Heart left ventricle (tissue), 16 donors: ENCODE data around the gene E4F1. TPM values are rescaled to one million over a fixed set of nuclear protein-coding genes. Genes with fewer than 3 reads are reported as not detected.
"Not testable (repeated sequence)": the region's sequence is repeated elsewhere in the genome, so short reads cannot be mapped to it uniquely, and the experiment has no call there.

Experiments used
- ATAC-seq, 4 donors: fragments of 200-7000 bp; cut with Tn5 transposase; one replicate each; pipeline ENCODE4 v1.9.1; 2020 to 2022; ENCODE audit warnings: moderate library complexity in 4 of 4, mild to moderate bottlenecking in 3 of 4, moderate number of reproducible peaks in 1 of 4
- DNase-seq, 5 donors: peaks; one replicate each; pipeline ENCODE4 v3.0.0-alpha.2; 2020
- H3K27ac ChIP-seq, 12 donors: fragments of 200-600 bp; sonication (generic) in 4 of 12; one replicate each; pipeline versions ENCODE4 v1.5.0 to v1.8.0; 2016 to 2022; ENCODE audit warnings: mild to moderate bottlenecking in 2 of 12
- H3K27me3 ChIP-seq, 9 donors: fragments of 200-600 bp; sonication (generic) in 2 of 9; one replicate each; pipeline versions ENCODE4 v1.5.1 to v1.8.0; 2016 to 2022; ENCODE audit warnings: mild to moderate bottlenecking in 3 of 9
- H3K36me3 ChIP-seq, 9 donors: fragments of 200-600 bp; sonication (generic) in 2 of 9; one replicate each; pipeline versions ENCODE4 v1.5.0 to v1.8.0; 2018 to 2022; ENCODE audit warnings: mild to moderate bottlenecking in 2 of 9
- H3K4me1 ChIP-seq, 12 donors: fragments of 200-600 bp; sonication (generic) in 4 of 12; one replicate each; pipeline versions ENCODE4 v1.5.0 to v1.8.0; 2016 to 2022; ENCODE audit warnings: mild to moderate bottlenecking in 3 of 12
- H3K4me3 ChIP-seq, 12 donors: fragments of 200-600 bp; sonication (generic) in 4 of 12; one replicate each; pipeline versions ENCODE4 v1.5.0 to v1.8.0; 2017 to 2022; ENCODE audit warnings: mild to moderate bottlenecking in 9 of 12, moderate library complexity in 4 of 12
- H3K9me3 ChIP-seq, 12 donors: fragments of 200-600 bp; sonication (generic) in 4 of 12; one replicate each; pipeline versions ENCODE4 v1.5.0 to v1.8.0; 2016 to 2022; ENCODE audit warnings: mild to moderate bottlenecking in 1 of 12
- CTCF ChIP-seq, 12 donors: fragments of 200-600 bp; sonication (generic) in 4 of 12; IDR thresholded peaks; one replicate each; pipeline versions ENCODE4 v1.5.0 to v1.8.0; 2018 to 2022; ENCODE audit warnings: antibody characterized with exemption in 12 of 12, mild to moderate bottlenecking in 5 of 12
- POLR2A ChIP-seq, 2 donors: fragments of 450-650 bp; IDR thresholded peaks; one replicate each; pipeline ENCODE4 v1.6.1; 2017; ENCODE audit warnings: antibody characterized with exemption in 2 of 2, mild to moderate bottlenecking in 2 of 2, moderate library complexity in 2 of 2
- WGBS, 4 donors: extraction: QIAGEN DNeasy Blood & Tissue Kit in 2 of 4; methylation state at CpG; one replicate each; pipeline versions ENCODE4 v1.1.5 to v1.1.7; 2013 to 2018; 5-methylcytosine and 5-hydroxymethylcytosine counted together
- intact Hi-C, 10 donors: fragments of 100-400 bp; cut with DNase I; formaldehyde crosslinking; loops; one replicate each; pipeline versions ENCODE4 v1.11.1 to v1.14.2; 2022
- polyA plus RNA-seq, 2 donors: library from polyadenylated mRNA; stranded (reverse); fragments of 200-250 nt; gene quantifications; one replicate each; pipeline ENCODE4 v1.2.3, GENCODE V29; 2013
- total RNA-seq, 9 donors: library from RNA; depleted of rRNA in 2 of 9; stranded (reverse); fragments of >200 nt in 2 of 9; fragmentation: NEBNext Ultra II Directional in 3 of 9; extraction: Animal tissue kit (Norgen Biotek cat#: 25700) in 3 of 9; gene quantifications; one replicate each; pipeline versions ENCODE4 v1.1.0 to v1.2.4, GENCODE V29; 2016 to 2023
- donor health status: ischemic (EF 13 %, LVEDD 7.1; RV severe dilation, severe dysfunction).
- donor health status: healthy with polysubstance abuse.
- donor health status: DM: no; HTN: yes; CAD: no.
- donor health status: DM: no; HTN: no; CAD: no.
- donor health status: ischemic (EF 25% LVEDD 6.9; RV normal size, moderate dysfunction).
- donor health status: ischemic (EF 25% LVEDD 5.7; RV mildly dilated, moderate dysfunction).
- donor health status: healthy.
- donor health status: DM: yes; HTN: yes; CAD: no.
- donor health status: ischemic (EF 35%, LVEDD 5.7; RV mildly dilated, moderate dysfunction).
- donor health status: nonischemic (EF 11% LVEDD 7.7; RV severe dilation, severe dysfunction).
- donor health status: DM: yes; HTN: yes; CAD: no.
- donor health status: PGD.
- donor health status: ischemic (EF 29% LVEDD 5.4; RV normal size, mild dysfunction).
- donor health status: nonischemic (EF 23%, LVEDD 6.1; RV moderate dilation, normal function).

E4F1 gene
- total and polyA plus RNA-seq, 11 donors: 8.4 to 27.3 (median 12.7) TPM

GRCh38 chr16:2260250-2260649 lies 36.9 kb downstream of the E4F1 start:
- DNase-seq (no peak), ATAC-seq (no peak)
- TF ChIP-seq CTCF (IDR thresholded peaks at IDR 0.05) (no peak), POLR2A (IDR thresholded peaks at IDR 0.05) (no peak)
- H3K36me3 ChIP-seq: peaks cover 8 to 100% (median 88%) of the 10 kb centered on the region in 9 donors
- intact Hi-C loops: loop anchor here in 1 of 10 donors (10.0 kb wide), 1 partner anchor 255 kb away; the partner anchor contains the start of gene ATP6V0C
- peaks cover 0 to 10% (median 0%) of the 10 kb centered on the region in 12 donors for H3K4me1 ChIP-seq
- no peak overlapping the region for H3K4me3 ChIP-seq
- no peak overlapping the region for H3K27ac ChIP-seq
- no peaks in the 10 kb centered on the region for H3K27me3 ChIP-seq
- no peaks in the 10 kb centered on the region for H3K9me3 ChIP-seq
- 94 to 97% (median 97%) methylated on average over 8 of the region's 8 CpGs for WGBS, 4 donors

GRCh38 chr16:2263026-2263425 lies 39.6 kb downstream of the E4F1 start:
- not testable (repeated sequence) for ATAC-seq, H3K9me3 ChIP-seq, H3K4me3 ChIP-seq, H3K27me3 ChIP-seq, H3K27ac ChIP-seq, DNase-seq
- Histone ChIP-seq H3K36me3 (peaks cover 0 to 79% (median 63%) of the 10 kb centered on the region in 9 donors), H3K4me1 (peaks cover 0 to 28% (median 11%) of the 10 kb centered on the region in 12 donors)
- intact Hi-C loops: loop anchor here in 1 of 10 donors (10.0 kb wide), 1 partner anchor 252 kb away; the partner anchor contains the start of gene ATP6V0C
- WGBS, 4 donors: 80 to 89% (median 84%) methylated on average over 11 to 14 of the region's 14 CpGs

- peak overlapping the region in 6 of 12 donors; percentile 95 to 99 (median 96) for H3K27ac ChIP-seq
Observed at GRCh38 chr16:2266887-2267286, 43.5 kb downstream of the E4F1 start.

GRCh38 chr16:2267505-2267912 lies 44.1 kb downstream of the E4F1 start:
- peak overlapping the region; percentile 88 to 100 (median 96) for H3K27ac ChIP-seq
- intact Hi-C loops: loop anchor here in 1 of 10 donors (10.0 kb wide), 1 partner anchor 247 kb away; the partner anchor contains the start of gene ATP6V0C
- WGBS, 4 donors: 0 to 1% (median 0%) methylated on average over 18 to 54 of the region's 54 CpGs
- not testable (repeated sequence) for DNase-seq, H3K9me3 ChIP-seq, H3K27me3 ChIP-seq
- peaks cover 0 to 34% (median 18%) of the 10 kb centered on the region in 9 donors for H3K36me3 ChIP-seq
- H3K4me3 ChIP-seq: peak overlapping the region; percentile 65 to 98 (median 86)
- ATAC-seq: peak; percentile 78 to 89 (median 88)
- H3K4me1 ChIP-seq: peaks cover 4 to 46% (median 24%) of the 10 kb centered on the region in 12 donors

More at GRCh38 chr16:2266887-2267286, 43.5 kb downstream of the E4F1 start:
- ATAC-seq, H3K9me3 ChIP-seq, H3K27me3 ChIP-seq: not testable (repeated sequence)
- Histone ChIP-seq H3K4me1 (peaks cover 4 to 43% (median 24%) of the 10 kb centered on the region in 12 donors), H3K36me3 (peaks cover 0 to 41% (median 25%) of the 10 kb centered on the region in 9 donors), H3K4me3 (peak overlapping the region; percentile 65 to 98 (median 86))
- peak in 2 of 5 donors; percentile 5 to 20 for DNase-seq
- 0 to 6% (median 4%) methylated on average over 1 to 12 of the region's 12 CpGs for WGBS, 4 donors
- intact Hi-C loops: loop anchor here in 1 of 10 donors (10.0 kb wide), 1 partner anchor 248 kb away; the partner anchor contains the start of gene ATP6V0C

GRCh38 chr16:2267913-2268666 lies 44.7 kb downstream of the E4F1 start, which contains the start of gene RNPS1:
TSS of gene RNPS1 (minus strand) at chr16:2268126. CDS start at chr16:2264643, 3,483 bp downstream.
- Histone ChIP-seq H3K4me1 (peaks cover 4 to 49% (median 24%) of the 10 kb centered on the region in 12 donors), H3K27ac (peak within 1 kb of the TSS; percentile 88 to 100 (median 96)), H3K4me3 (peak within 1 kb of the TSS; percentile 65 to 98 (median 86)), H3K9me3 (no peaks in the 10 kb centered on the region), H3K27me3 (no peaks in the 10 kb centered on the region), H3K36me3 (peaks cover 0 to 29% (median 13%) of the 10 kb centered on the region in 9 donors)
- ATAC-seq (peak; percentile 93 to 98 (median 97)), DNase-seq (peak; percentile 96 to 98 (median 97))
- intact Hi-C loops: loop anchor here in 2 of 10 donors (1.0 to 10.0 kb wide), 2 partner anchors 17 to 247 kb away; partner anchors contain the start of genes ATP6V0C (in 1 of the 2) and ECI1 (in 1 of the 2)
- 0 to 1% (median 1%) methylated on average over 21 to 88 of the region's 88 CpGs for WGBS, 4 donors
- TF ChIP-seq POLR2A (IDR thresholded peaks at IDR 0.05) (peak; percentile 58 to 92), CTCF (IDR thresholded peaks at IDR 0.05) (peak in 1 of 12 donors; percentile 17)
